GM10248 (cell line): Measurements from ENCODE around the gene SAP30.

Source experiments
- CTCF ChIA-PET: fragments of 300-600 bp; sonication (Branson Sonifier 250); formaldehyde crosslinking; extraction: SDS; loops from one replicate; lab custom pipeline; 2021; ENCODE audit warnings: antibody characterized with exemption; lab: Yijun Ruan, JAX
- POLR2A ChIA-PET: fragments of 350-650 bp; sonication (Branson Sonifier 250); formaldehyde crosslinking; extraction: SDS; loops from one replicate; lab custom pipeline; 2020; ENCODE audit warnings: antibody characterized with exemption; lab: Yijun Ruan, JAX
- DNase-seq: peaks from one replicate; pipeline ENCODE4 v3.0.0; 2012; ENCODE audit errors: extremely low spot score
- TF ChIP-seq, protein P1 (sequence below): IDR thresholded peaks from 2 replicates; pipeline ENCODE4 v1.5.1; 2012; ENCODE audit warnings: mild to moderate bottlenecking, low read depth; ENCODE audit errors: extremely low read depth, missing control alignments, control extremely low read depth

The SAP30 gene

DNA sequence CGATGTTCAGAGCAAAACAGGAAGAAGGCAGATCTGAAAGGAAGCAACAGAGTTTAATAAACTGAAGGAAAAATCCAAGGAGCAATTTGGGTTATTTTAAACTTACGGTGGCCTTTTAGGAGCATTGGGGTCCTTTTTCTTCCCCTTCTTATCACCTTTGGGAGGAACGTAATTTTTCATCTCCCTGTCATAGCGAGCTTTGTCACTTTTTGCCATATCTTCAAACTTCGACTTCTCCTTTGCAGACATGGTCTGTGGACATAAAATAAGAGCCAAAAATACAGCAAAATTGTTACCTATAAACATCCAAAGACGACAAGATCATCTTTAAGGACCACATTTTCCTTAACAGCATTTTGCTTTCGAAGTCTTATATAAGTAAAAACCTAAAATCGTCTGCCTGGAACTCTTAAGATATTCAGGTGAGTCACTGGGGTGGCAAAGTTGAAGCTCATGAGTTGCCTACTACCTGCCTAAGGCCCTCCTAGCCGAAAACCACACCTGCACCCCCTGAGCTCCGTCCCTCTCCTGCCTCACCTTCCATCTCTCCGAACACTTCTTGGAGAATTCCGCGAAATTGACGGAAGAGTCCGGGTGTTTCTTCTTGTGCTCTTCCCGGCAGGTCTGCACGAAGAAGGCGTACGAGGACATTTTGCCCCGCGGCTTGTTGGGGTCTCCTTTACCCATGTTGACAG lies 37.6 kb upstream of the SAP30 start:
- POLR2A ChIA-PET = interaction anchor here (1.0 to 3.3 kb wide), 4 partner anchors 12 to 42 kb away, joined by 3 to 70 read pairs (median 9); partner anchors contain the start of gene SAP30
- no peak for DNase-seq
- CTCF ChIA-PET = interaction anchor here (0.7 to 2.5 kb wide), 9 partner anchors 8 to 309 kb away, joined by 3 to 10 read pairs (median 3); no protein-coding TSS in a partner anchor
- TF ChIP-seq, protein P1, sequence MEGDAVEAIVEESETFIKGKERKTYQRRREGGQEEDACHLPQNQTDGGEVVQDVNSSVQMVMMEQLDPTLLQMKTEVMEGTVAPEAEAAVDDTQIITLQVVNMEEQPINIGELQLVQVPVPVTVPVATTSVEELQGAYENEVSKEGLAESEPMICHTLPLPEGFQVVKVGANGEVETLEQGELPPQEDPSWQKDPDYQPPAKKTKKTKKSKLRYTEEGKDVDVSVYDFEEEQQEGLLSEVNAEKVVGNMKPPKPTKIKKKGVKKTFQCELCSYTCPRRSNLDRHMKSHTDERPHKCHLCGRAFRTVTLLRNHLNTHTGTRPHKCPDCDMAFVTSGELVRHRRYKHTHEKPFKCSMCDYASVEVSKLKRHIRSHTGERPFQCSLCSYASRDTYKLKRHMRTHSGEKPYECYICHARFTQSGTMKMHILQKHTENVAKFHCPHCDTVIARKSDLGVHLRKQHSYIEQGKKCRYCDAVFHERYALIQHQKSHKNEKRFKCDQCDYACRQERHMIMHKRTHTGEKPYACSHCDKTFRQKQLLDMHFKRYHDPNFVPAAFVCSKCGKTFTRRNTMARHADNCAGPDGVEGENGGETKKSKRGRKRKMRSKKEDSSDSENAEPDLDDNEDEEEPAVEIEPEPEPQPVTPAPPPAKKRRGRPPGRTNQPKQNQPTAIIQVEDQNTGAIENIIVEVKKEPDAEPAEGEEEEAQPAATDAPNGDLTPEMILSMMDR = no peak

DNA sequence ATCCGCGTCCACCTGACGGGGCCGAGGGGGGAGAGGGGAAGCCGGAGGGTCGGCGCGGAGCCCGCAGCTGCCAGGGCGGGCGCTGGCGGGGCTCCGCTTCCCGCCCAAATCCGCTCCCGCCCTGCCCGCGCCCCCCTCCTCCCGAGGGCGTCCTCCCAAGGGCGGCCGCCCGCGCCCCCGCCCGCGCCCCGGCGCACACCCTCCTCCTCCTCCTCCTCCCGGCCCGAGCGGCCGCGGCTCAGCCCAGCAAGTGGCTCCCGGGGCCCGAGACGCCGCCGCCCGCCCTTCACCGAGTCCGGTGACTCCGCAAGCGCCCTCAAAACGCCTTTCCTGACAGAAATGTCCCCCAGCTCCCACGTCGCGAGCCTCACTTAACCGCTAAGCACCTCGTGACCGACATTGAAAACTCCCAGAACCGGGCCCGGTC lies 37.1 kb upstream of the SAP30 start:
- POLR2A ChIA-PET = interaction anchor here (1.0 to 3.3 kb wide), 6 partner anchors 12 to 81 kb away, joined by 4 to 70 read pairs (median 6); partner anchors contain the start of gene SAP30
- CTCF ChIA-PET = interaction anchor here (0.7 to 2.5 kb wide), 10 partner anchors 9 to 310 kb away, joined by 3 to 10 read pairs (median 3); no protein-coding TSS in a partner anchor
- TF ChIP-seq, protein P1 = no peak
- DNase-seq = peak; percentile 25

DNA sequence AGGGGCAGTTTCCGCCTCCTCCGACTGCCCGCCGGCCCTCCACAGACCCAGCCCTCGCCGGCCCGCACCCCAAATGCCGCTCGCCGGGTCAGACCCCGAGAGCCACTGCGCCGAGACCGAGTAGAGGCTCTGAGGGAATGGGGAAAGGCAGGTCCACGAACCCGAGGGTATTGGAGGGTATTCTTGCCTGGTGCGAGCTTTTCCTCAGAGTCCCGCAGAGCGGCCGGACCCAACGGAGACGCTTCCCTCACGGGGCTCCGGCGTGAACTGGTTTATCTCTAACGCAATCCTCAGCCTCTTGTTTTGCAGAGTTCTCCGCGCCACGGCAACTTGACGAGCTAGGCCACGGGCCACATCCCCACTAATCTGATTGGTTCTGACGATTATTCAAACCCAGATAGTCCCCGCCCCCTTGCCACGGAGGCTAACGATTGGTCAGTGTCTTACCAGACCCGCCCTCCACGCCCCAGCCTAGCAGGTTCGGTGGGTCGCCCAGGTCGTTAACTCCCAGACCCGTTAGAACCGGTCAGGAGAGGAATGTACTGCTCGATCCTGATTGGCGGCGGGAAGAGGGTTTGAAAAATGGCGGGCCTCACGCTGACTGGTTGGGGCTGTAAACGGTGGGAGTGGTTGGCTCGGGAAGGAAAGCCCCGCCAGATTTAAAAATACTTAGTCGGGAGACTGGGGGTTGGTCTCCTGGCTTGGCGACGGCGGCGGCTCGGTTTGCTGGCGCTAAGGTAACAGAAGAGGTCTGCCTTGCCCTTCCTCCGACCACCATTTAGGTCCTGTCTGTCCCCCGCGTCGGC lies 36.5 kb upstream of the SAP30 start, which contains the start of gene HMGB2:
Gene HMGB2, minus strand, starts transcription at position 274 of the 806 bp plus-strand sequence. CDS start 709 bp downstream, outside the sequence.
- peak; percentile 98 for DNase-seq
- CTCF ChIA-PET = interaction anchor here (0.9 to 2.5 kb wide), 8 partner anchors 12 to 33 kb away, joined by 3 to 10 read pairs (median 5); no protein-coding TSS in a partner anchor
- POLR2A ChIA-PET = interaction anchor here (0.6 to 3.3 kb wide), 14 partner anchors 9 to 165 kb away, joined by 3 to 70 read pairs (median 4); partner anchors contain the start of gene SAP30
- TF ChIP-seq, protein P1 = no peak

DNA sequence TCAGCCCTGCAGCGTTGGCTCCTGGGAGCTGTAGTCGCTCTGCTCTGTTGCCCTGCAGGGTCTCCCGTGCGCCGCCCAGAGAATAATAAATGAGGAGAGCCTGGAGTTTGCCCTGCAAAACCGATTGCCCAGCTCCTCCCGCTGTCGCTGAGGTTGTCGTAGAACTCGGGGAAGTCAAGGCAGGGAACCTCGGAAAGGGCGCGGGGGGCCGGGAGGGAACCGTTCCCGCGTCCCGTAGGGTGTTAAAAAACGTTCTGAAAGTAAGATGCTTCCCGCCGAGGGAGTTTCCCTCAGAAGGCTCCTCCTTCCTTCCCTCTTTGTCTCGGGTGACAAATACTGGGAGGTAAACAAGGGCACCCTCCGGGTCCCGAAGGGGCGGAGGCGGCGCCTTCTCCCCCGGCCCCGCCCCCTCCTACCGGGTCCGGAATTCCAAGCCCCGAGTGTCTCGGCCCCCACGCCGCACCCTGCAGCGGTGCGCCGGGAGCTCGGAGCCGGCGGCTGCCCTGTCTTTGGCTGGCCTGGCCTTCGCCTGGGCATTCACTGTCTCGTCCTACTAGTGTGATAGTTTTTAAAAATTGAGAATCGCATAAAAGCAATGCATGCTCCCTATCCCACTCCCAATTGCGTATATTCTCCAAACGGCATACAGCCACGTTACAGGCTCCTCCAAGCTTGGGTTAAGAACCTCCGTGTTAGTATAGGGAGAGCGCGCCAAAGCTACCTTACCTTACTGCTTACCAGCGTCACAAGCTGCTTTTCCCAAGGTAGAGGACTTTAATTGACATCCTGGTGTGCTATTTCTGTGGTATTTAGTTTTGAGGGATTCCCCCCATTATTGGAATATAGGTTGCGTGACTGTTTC lies 35.6 kb upstream of the SAP30 start:
- ChIA-PET CTCF (interaction anchor here (0.8 to 2.5 kb wide), 10 partner anchors 11 to 321 kb away, joined by 3 to 10 read pairs (median 4); no protein-coding TSS in a partner anchor), POLR2A (interaction anchor here (0.6 to 3.3 kb wide), 14 partner anchors 10 to 165 kb away, joined by 3 to 70 read pairs (median 4); partner anchors contain the start of gene SAP30)
- peak; percentile 76 for DNase-seq
- TF ChIP-seq, protein P1 = no peak

DNA sequence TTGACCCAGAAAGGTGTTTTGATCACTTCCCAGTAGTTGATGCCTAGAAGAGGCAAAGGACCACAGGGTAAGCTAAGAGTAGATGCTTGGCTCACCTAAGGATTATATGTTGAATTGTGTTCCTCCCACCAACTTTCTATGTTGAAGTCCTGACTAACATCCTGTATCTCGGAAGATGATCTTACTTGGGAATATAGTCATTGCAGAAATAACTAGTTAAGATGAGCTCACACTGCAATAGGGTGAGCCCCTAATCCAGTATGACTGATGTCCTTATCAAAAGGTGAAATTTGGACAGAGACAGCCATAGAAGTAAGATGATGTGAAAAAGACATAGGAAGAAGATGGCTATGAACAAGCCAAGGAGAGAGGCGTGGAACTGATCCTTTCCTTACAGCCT lies 33.3 kb upstream of the SAP30 start:
- TF ChIP-seq, protein P1 = no peak
- ChIA-PET POLR2A (interaction anchor here (1.6 kb wide), 1 partner anchor 32 kb away, joined by 5 read pairs; no protein-coding TSS in a partner anchor), CTCF (interaction anchor here (0.8 to 3.1 kb wide), 4 partner anchors 16 to 83 kb away, joined by 3 to 10 read pairs (median 4); no protein-coding TSS in a partner anchor)
- no peak for DNase-seq
